ENCODE data around the gene PPIF.

The PPIF gene

DNA sequence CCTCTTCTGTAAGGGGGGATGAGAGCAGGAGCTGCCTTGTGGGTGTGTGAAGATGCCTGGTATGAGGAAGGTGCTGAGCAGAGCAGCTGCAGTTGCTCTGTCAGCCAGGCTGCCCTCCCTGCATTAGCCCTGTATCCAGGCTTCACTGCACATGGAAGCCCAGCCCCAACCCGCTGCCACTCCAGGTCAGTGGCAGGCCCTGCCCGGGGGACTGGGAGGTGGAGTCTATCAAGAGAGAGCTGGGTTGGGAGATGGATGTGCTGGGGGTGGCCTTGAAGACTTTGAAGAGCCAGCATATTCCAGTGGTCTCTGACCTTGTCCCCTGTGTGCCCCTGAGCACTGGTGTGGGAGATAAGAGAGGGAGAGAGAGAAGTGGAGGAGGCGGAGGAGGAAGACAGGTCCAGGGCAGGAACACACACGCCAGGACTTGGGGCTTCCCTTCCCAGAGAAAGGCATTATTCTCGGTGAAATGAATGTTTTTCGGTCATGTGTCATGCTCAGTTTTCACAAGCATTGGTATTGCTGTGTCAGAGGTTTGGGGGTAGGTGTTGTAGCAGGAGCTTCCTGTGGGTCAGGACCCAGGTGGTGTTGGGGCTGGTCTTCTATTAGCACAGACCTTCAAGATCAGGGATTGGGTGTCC is 2.6 kb downstream of the PPIF start:
- DNase-seq = no peak

DNA sequence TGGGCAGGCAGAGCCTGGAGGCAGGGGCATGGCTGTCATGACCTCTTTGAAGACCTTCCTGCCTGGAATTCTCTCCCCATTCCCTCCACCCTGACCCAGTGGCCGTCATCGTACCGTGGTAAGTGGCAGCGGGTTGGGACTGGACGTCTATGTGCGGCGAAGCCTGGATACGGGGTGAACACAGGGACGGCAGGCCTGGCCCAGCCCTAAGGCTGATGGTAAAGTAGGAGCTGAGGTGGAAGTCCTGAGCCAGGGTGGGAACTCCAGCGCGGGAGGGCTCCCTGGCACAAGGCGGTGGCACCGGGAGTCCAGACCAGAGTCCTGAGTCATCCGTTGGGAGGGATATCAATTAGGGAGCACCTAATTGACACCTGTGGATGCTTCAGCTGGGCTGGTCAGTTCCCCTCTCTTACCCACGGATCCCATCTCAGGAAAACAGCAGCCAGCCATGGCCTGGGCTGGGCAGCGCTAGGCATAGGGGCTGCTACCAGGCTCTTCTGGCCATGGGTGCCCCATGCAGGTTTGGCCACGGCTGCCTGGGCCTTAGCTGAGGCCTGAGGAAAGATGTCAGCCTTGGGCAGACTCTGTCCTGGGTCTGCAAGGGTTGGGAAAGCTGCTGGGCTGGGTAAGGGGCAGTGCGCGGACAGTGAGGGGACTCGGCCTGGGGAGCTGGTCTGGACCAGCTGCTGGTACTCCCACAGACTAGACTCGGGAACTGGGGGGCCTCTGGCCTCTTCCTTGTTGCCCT is 3.3 kb downstream of the PPIF start:
- DNase-seq = no peak

DNA sequence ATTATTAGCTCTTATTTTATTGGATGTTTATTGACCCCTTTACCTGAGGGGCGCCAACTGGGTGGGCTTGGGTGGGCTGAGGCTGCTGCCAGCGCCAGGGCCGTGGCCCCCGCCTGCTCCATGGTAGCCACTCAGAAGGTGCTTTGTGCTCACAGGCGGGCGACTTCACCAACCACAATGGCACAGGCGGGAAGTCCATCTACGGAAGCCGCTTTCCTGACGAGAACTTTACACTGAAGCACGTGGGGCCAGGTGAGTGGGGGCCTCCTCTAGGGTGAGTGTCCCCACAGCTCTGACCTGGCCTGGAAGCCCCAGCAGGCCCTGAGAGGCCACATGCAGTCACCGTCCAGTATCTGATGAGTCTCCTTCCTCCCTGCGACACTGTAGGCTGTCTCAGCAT is 4.1 kb downstream of the PPIF start:
- DNase-seq = no peak

DNA sequence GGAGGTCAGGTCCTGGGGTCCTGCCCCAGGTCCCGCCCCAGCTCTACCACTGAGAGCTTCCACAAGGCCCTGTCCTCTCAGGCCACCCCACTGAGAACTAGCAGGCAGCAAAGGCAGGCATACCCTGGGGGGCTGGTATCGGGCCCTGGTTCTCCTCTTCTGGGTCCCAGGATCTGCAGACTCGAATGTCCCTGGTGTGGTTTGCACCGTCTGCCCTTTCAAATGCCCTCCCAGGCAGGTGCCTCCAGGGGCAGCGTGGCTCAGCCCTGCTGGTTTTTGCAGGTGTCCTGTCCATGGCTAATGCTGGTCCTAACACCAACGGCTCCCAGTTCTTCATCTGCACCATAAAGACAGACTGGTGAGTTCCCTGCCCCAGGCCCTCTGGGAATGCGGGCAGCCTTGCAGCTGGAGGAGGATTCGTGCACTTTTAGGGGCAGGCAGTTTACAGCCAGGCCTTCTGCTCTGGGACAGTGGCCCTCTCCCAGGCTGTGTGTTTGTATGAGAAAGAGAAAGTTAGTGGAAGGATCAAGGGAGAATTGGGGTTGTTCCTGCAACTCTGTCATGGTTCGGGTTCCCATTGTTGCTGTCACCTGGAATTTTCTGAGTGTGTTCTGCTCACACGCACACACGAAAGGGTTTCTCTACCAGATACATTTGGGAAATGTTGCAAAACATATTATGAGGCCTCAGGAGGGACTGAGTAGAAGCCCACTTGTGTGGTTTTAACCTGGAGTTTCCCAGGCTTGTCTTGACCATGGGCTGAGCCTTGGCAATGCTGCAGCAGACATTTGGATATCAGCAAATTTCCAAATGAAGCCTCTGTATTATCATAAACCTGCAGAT is 5.0 kb downstream of the PPIF start:
- no peak for DNase-seq

DNA sequence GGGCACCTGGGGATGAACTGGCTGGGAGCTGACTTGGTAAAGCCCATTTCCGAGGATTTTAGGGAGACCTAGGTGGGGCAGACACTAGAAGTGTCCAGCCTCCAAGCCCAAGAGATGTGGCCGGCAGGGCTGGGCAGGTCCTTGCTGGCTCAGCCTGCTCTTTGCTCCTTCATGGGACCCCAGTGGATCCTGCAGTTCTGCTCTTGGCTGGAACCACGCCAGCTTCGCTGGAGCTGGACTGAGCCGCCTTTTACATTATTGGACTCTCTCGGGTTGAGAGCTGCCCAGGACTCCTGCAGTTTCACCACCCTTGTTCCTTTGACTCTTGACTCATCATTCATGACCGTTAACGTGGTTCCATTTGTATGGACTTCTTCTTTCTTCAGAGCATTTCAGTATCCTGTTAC is 5.7 kb downstream of the PPIF start:
- DNase-seq = no peak

DNA sequence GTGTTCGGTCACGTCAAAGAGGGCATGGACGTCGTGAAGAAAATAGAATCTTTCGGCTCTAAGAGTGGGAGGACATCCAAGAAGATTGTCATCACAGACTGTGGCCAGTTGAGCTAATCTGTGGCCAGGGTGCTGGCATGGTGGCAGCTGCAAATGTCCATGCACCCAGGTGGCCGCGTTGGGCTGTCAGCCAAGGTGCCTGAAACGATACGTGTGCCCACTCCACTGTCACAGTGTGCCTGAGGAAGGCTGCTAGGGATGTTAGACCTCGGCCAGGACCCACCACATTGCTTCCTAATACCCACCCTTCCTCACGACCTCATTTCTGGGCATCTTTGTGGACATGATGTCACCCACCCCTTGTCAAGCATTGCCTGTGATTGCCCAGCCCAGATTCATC is 6.5 kb downstream of the PPIF start:
- no peak for DNase-seq

DNA sequence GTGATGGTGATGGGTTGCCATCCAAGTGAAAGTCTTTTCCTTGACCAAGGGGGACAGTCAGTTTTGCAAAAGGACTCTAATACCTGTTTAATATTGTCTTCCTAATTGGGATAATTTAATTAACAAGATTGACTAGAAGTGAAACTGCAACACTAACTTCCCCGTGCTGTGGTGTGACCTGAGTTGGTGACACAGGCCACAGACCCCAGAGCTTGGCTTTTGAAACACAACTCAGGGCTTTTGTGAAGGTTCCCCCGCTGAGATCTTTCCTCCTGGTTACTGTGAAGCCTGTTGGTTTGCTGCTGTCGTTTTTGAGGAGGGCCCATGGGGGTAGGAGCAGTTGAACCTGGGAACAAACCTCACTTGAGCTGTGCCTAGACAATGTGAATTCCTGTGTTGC is 6.9 kb downstream of the PPIF start:
- no peak for DNase-seq

DNA sequence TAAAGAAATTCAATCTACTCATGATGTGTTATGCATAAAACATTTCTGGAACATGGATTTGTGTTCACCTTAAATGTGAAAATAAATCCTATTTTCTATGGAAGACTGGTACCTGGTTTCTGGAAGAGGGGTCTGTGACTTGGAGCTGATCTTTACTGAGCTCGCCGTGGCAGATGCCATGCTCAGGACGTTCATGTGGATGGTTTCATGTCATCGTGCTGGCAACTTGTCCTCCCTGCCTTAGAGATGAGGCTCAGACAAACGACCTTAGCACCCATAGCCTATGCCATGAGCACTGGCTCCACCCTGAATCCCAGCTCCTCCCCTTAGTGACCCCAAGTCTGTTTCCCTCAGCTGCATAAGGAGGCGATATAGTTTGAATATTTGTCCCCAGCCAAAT is 7.3 kb downstream of the PPIF start:
- DNase-seq = no peak

DNA sequence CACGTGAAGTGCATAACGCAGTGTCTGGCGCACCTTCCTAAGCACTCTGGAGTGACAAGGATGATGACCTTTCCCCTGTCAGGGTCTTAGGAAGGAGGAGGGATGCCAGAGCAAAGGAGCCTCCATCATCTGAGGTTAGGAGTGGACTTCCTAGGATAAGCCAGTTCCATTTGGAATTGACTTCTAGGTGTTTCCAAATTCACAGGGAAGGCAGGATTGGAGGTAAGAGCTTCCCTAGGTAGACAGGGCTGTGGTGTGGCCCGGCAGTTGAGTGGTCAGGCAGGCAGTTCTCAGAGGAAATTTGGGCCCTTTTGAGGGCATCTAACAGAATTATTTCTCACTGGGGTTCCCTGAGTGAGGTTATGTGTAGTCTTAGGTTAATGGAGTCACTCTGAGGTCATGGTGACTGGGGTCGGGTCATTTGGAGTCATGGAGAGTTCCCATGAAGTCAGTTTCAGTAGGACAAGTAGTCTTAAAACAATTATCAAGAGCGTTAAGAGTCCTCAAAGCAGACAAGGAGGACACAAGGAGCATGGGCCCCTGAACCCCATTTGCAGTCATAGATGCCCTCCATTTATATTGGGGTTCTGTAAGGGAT is 8.2 kb downstream of the PPIF start:
- DNase-seq = no peak

DNA sequence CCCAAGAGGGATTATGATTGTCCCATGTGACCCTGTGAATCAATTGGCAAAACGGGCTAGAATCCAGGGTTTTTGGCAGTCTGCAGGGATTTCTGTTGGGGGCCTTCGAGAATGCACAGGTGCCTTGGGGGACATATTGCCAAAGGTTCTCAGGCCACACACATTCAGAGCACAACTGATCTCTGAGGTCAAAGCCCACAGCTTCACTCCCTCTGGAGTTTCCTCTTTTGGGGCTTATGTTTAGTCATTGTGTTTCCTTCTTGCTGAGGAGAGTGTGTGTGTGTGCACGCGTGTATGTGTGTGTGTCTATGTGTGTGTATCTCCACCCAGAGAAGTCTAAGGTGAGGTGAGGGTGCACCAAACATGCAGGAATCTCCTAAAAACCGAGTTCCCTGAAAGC is 8.8 kb downstream of the PPIF start:
- no peak for DNase-seq

DNA sequence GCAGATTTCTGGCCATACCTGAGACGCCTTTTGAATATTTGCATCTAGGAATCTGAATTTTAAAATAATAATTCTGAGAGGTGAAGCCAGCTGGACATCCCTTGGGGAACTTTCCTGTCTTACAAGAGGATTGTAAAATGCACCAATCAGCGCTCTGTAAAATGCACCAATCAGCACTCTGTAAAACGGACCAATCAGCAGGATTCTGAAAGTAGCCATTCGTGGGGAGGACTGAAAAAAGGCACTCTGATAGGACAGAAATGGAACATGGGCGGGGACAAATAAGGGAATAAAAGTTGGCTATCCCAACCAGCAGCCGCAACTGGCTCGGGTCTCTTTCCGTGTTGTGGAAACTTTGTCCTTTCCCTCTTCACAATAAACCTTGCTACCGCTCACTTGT is 9.9 kb downstream of the PPIF start:
- DNase-seq = no peak

DNA sequence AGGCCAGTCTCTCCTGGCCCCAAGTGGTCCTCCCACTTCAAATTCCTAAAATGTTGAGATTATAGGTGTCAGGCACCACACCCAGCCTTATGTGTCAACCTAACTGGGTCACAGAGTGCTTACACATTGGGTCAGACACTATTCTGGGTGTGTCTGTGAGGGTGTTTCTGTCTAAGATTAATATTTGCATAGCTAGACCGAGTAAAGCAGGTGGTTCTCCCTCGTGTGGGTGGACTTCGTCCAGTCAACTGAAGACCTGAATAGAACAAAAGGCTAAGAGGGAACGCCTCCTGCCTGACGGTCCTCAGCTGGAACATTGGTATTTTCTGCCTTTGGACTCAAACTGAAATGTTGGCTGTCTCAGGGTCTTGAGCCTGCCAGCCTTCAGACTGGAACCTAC is 11.5 kb downstream of the PPIF start:
- DNase-seq = no peak

DNA sequence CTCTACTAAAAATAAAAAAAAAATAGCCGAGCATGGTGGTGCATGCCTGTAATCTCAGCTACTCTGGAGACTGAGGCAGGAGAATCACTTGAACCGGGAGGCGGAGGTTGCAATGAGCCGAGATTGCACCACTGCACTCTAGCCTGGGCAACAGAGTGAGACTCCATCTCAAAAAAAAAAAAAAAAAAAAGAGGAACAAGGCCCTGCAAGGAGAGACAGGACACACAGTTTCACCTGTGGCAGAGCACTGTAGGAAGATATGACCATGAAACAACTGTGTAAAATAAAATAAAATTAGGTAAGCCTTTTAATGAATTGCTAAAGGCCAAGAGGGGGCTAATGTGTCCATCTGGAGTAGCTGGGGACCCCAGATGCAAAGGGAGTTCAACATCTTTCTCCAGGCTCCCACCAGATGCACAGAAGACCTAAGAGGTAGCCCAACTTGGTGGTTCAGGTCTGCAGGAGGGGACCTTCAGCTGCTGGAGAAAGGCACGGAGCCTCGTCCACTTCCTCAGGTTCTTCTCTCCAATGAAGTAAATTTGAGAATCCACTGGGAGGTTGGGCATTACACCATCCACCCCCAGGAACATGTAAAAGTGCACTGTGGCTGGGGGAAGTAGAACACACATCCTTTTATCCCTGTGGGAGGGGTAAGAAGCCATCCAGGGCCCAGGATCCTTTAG is 12.7 kb downstream of the PPIF start:
- DNase-seq = no peak

DNA sequence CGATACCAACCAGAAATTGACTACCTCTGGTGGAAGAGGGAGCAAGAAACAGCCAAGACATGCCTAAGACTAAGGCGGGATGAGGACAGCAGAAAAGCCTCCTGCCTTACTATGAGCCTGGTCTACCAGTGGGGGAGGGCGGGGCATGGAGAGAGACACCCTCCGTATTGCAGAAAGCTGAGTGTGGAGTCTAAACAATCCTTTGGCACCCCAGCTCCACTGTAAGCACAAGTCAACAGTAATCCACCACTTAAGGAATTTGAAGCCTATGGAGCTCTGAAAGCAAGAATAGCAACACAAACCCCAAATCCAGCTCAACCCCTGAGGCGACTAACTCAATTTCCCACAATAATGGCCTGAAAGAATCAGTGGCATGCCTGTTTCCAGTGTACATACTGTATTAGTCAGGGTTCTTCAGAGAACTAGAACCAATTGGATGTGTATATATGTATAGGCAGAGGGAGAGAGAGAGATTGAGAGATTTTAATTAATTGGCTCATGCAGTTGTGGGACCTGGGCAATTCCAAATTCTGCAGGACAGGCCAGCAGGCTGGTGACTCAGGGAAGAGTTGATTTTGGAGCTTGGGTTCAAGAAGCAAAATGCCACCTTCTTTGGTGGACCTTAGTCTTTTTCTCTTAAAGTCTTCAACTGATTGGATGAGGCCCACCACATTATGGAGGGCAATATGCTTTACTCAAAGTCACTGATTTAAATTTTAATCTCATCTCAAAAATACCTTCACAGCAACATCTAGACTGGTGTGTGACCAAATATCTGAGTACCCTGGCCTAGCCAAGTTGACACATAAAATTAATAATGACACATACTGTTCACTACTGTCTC is 13.5 kb downstream of the PPIF start:
- no peak for DNase-seq

DNA sequence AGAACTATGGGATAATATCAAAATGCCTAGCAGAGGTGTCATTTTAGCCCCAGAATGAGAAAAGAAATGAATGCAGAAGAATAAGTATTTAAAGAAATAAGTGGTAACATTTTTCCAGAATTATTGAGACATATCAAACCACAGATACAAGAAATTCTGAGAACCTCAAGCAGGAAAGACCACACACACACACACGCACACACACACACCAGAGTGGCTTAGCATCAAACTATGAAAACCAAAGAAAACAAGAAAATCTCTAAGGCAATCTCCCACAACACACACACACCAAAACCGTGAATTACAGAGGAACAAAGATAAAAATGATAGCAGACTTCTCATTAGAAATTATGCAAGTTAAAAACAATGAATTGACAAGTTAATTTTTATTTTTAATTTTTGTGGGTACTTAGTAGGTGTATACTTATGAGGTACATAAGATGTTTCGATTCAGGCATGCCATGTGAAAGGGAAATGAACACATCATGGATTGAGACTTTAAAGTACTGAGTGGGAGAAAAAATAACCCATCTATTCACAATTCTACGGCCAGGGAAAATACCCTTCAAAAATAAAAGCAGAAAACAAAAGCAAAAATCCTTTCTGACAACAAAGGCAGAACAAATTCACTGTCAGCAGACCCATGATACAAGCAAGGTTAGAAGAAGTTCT is 14.6 kb downstream of the PPIF start:
- no peak for DNase-seq

DNA sequence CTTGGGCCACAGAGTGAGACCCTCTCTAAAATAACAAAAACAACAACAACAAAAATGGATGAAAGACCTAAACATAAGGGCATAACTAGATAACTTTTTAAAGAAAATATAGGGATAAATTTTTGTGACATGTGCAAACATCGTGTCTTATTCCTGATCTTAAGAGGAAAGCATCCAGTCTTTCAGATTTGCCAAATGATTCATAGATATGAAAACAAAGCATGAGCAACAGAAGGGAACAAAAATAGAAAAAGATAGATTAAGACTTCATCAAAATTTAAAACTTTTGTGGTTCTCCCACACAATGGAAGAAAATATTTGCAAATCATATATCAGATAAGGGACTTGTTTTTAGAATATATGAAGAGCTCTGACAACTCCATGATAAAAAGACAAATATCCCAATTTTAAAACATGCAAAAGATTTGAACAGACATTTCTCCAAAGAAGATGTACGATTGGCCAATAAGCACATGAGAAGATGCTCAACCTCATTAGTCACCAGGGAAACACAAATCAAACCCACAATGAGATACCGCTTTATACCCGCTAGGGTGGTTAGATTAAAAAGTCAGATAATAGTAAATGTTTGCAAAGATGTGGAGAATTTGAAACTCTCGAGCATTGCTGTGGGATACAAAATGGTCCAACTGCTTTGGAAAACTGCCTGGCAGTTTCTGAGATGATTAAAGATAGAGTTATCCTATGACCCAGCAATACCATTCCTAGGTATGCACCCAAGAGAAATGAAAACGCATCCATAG is 20.3 kb downstream of the PPIF start:
- DNase-seq = no peak

DNA sequence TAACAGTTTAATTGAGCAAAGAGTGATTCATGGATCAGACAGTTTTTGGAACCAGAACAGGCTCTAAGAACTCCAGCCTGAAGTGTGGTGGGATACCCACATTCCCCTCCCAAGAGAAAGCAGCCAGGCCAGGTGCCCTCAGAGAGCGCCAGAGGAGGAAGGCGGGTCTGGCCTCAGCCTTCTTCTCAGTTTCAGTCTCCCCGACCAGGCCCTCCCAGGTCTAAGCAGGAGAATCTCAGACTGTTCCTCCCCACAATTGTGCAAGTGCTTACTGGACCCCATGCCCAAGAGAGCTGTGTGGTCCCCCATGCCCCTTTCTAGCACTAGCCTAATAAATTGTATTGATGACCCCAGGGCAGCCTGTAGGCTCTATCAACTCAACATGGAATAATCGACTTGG is 25.6 kb downstream of the PPIF start:
- DNase-seq = no peak

DNA sequence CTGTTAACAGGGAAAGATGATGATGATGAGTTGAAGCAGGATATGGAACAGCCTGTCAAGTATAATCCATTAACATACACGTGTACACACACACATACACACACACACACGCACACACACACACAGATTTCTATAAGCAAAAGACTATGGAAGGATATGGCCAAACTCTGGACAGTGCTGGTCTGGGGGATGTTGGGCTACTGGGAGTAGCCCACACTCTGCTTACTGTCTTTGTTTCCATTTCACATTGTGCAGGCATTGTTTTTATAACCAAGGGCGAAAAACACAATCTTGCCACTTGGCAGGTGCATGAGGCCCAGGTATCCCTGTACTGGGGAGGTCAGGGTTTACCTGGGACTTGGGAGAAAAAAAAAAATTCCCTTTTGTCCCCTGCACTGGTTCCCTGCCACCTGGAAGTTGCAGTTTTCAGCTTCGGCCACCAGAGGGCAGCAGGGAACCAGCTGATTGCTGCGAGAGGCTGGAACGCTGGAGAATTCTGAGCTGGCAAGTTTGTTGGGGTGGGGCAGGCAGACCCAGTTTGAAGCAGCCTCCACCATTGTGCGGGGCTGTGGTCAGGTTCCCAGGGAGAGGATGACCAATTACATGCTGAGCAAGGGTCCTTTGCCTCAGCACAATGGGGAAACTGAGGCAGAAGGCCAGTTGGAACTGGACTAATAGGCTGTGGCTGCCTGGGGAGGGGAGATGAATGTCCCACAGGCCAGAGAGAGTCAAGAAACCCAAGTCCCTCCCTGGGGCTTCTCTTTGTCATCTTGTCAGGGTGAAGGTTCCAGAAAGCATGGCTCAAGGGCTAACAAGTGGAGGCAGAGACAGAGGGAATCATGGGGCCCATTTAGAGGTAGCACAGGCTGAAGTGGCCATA is 27.3 kb downstream of the PPIF start:
- DNase-seq = peak; percentile 14

DNA sequence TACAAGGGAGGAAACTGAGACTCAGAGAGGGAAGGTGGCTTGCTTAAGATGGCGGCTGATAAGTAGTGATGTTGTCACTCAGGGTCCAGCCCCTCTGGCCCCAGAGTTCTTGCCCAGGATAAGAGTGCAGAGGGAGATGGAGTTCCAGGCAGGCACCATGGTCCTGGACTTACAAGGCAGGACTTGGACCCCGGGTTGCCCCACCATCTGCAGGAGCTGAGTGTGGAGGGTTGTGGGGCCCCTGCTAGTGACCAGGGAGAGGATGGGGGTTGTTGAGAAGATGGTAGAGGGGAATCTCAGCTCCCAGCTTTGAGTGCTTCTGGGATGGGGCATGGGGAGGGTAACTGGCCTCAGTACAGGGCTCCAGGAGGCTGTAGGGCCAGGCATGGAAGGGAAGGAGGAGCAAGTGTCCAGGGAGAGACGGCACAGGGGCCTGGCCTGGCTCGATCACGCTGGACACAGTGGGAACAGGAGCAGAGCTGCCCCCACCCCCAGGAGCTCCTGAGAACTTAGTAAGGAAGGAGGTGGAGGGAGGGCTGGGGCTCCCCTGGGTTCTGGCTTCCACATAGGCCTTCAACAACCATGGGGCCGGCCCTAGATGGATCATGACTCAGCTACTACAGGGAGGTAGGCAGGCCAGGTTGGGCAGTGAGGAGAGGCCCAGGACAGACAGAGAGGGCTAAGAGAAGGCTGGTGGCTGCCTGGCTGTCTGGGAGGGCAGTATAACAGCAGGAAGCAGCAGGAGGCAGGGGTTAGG is 28.2 kb downstream of the PPIF start:
- DNase-seq = no peak

Measured in COR-L47 (cell line).